Measurements from ENCODE around the gene NPLOC4.
"Not testable (repeated sequence)": the region's sequence is repeated elsewhere in the genome, so short reads cannot be mapped to it uniquely, and the experiment has no call there.

The NPLOC4 gene

GRCh38 chr17:81676906-81677305 is 40.0 kb upstream of the NPLOC4 start:
- Histone ChIP-seq H3K36me3 (ENCODE audit: control insufficient read depth, insufficient read depth, low read length) (peaks cover 22% of the 10 kb centered on the region), H3K27ac (ENCODE audit: insufficient read depth, low read length, poor library complexity, severe bottlenecking) (no peak overlapping the region), H3K4me1 (ENCODE audit: control insufficient read depth, insufficient read depth, low read length, poor library complexity, severe bottlenecking) (no peaks in the 10 kb centered on the region), H3K27me3 (replicated peaks; ENCODE audit: control insufficient read depth, insufficient read depth, low read length, poor library complexity, severe bottlenecking) (no peaks in the 10 kb centered on the region), H3K4me3 (ENCODE audit: insufficient read depth, low read depth, low read length, poor library complexity, severe bottlenecking) (no peak overlapping the region), H3K9me3 (ENCODE audit: control insufficient read depth, low read length) (no peaks in the 10 kb centered on the region)
- no peak for DNase-seq

GRCh38 chr17:81675515-81676221 is 38.8 kb upstream of the NPLOC4 start:
- not testable (repeated sequence) for H3K4me3 ChIP-seq (ENCODE audit: insufficient read depth, low read depth, low read length, poor library complexity, severe bottlenecking); H3K27me3 ChIP-seq (replicated peaks; ENCODE audit: control insufficient read depth, insufficient read depth, low read length, poor library complexity, severe bottlenecking); H3K4me1 ChIP-seq (ENCODE audit: control insufficient read depth, insufficient read depth, low read length, poor library complexity, severe bottlenecking); H3K27ac ChIP-seq (ENCODE audit: insufficient read depth, low read length, poor library complexity, severe bottlenecking); H3K9me3 ChIP-seq (ENCODE audit: control insufficient read depth, low read length)
- H3K36me3 ChIP-seq (ENCODE audit: control insufficient read depth, insufficient read depth, low read length), result peaks cover 34% of the 10 kb centered on the region
- DNase-seq, result peak in 1 of 3 donors; percentile 19

GRCh38 chr17:81673561-81674258 is 36.8 kb upstream of the NPLOC4 start:
- Histone ChIP-seq H3K9me3 (ENCODE audit: control insufficient read depth, low read length) (no peaks in the 10 kb centered on the region), H3K4me3 (ENCODE audit: insufficient read depth, low read depth, low read length, poor library complexity, severe bottlenecking) (no peak overlapping the region), H3K36me3 (ENCODE audit: control insufficient read depth, insufficient read depth, low read length) (peaks cover 45% of the 10 kb centered on the region), H3K27ac (ENCODE audit: insufficient read depth, low read length, poor library complexity, severe bottlenecking) (no peak overlapping the region), H3K4me1 (ENCODE audit: control insufficient read depth, insufficient read depth, low read length, poor library complexity, severe bottlenecking) (no peaks in the 10 kb centered on the region), H3K27me3 (replicated peaks; ENCODE audit: control insufficient read depth, insufficient read depth, low read length, poor library complexity, severe bottlenecking) (no peaks in the 10 kb centered on the region)
- DNase-seq, result no peak

GRCh38 chr17:81672954-81673353 is 36.0 kb upstream of the NPLOC4 start:
- Histone ChIP-seq H3K9me3 (ENCODE audit: control insufficient read depth, low read length) (no peaks in the 10 kb centered on the region), H3K27ac (ENCODE audit: insufficient read depth, low read length, poor library complexity, severe bottlenecking) (no peak overlapping the region), H3K4me1 (ENCODE audit: control insufficient read depth, insufficient read depth, low read length, poor library complexity, severe bottlenecking) (peaks cover 4% of the 10 kb centered on the region), H3K4me3 (ENCODE audit: insufficient read depth, low read depth, low read length, poor library complexity, severe bottlenecking) (no peak overlapping the region), H3K27me3 (replicated peaks; ENCODE audit: control insufficient read depth, insufficient read depth, low read length, poor library complexity, severe bottlenecking) (no peaks in the 10 kb centered on the region), H3K36me3 (ENCODE audit: control insufficient read depth, insufficient read depth, low read length) (peaks cover 45% of the 10 kb centered on the region)
- no peak for DNase-seq

- H3K9me3 ChIP-seq (ENCODE audit: control insufficient read depth, low read length), result no peaks in the 10 kb centered on the region
- no peak overlapping the region for H3K4me3 ChIP-seq (ENCODE audit: insufficient read depth, low read depth, low read length, poor library complexity, severe bottlenecking)
- DNase-seq, result no peak
- no peaks in the 10 kb centered on the region for H3K27me3 ChIP-seq (replicated peaks; ENCODE audit: control insufficient read depth, insufficient read depth, low read length, poor library complexity, severe bottlenecking)
- H3K27ac ChIP-seq (ENCODE audit: insufficient read depth, low read length, poor library complexity, severe bottlenecking), result no peak overlapping the region
- H3K4me1 ChIP-seq (ENCODE audit: control insufficient read depth, insufficient read depth, low read length, poor library complexity, severe bottlenecking), result peaks cover 8% of the 10 kb centered on the region
- H3K36me3 ChIP-seq (ENCODE audit: control insufficient read depth, insufficient read depth, low read length), result peaks cover 45% of the 10 kb centered on the region
Observed at GRCh38 chr17:81672504-81672903, 35.6 kb upstream of the NPLOC4 start.

GRCh38 chr17:81667754-81668153 is 30.8 kb upstream of the NPLOC4 start:
- no peak overlapping the region for H3K27ac ChIP-seq (ENCODE audit: insufficient read depth, low read length, poor library complexity, severe bottlenecking)

GRCh38 chr17:81666342-81667191 is 29.7 kb upstream of the NPLOC4 start, which contains the start of the genes CCDC137 and OXLD1:
Gene CCDC137 (plus strand): TSS chr17:81666737. CDS start chr17:81666767, 30 bp downstream.
Gene OXLD1 (minus strand): TSS chr17:81666605. CDS start chr17:81666577, 28 bp downstream.
- H3K4me1 ChIP-seq (ENCODE audit: control insufficient read depth, insufficient read depth, low read length, poor library complexity, severe bottlenecking), result peaks cover 38% of the 10 kb centered on the region
- no peaks in the 10 kb centered on the region for H3K9me3 ChIP-seq (ENCODE audit: control insufficient read depth, low read length)
- H3K36me3 ChIP-seq (ENCODE audit: control insufficient read depth, insufficient read depth, low read length), result peaks cover 22% of the 10 kb centered on the region
- no peaks in the 10 kb centered on the region for H3K27me3 ChIP-seq (replicated peaks; ENCODE audit: control insufficient read depth, insufficient read depth, low read length, poor library complexity, severe bottlenecking)
- H3K4me3 ChIP-seq (ENCODE audit: insufficient read depth, low read depth, low read length, poor library complexity, severe bottlenecking), result peak within 1 kb of the TSS; percentile 97
- peak within 1 kb of the TSS; percentile 90 for H3K27ac ChIP-seq (ENCODE audit: insufficient read depth, low read length, poor library complexity, severe bottlenecking)
- peak; percentile 84 to 89 (median 88) for DNase-seq

More at GRCh38 chr17:81667754-81668153, 30.8 kb upstream of the NPLOC4 start:
- H3K9me3 ChIP-seq (ENCODE audit: control insufficient read depth, low read length), result no peaks in the 10 kb centered on the region
- peaks cover 35% of the 10 kb centered on the region for H3K4me1 ChIP-seq (ENCODE audit: control insufficient read depth, insufficient read depth, low read length, poor library complexity, severe bottlenecking)
- no peaks in the 10 kb centered on the region for H3K27me3 ChIP-seq (replicated peaks; ENCODE audit: control insufficient read depth, insufficient read depth, low read length, poor library complexity, severe bottlenecking)
- H3K4me3 ChIP-seq (ENCODE audit: insufficient read depth, low read depth, low read length, poor library complexity, severe bottlenecking), result no peak overlapping the region
- H3K36me3 ChIP-seq (ENCODE audit: control insufficient read depth, insufficient read depth, low read length), result peaks cover 34% of the 10 kb centered on the region
- no peak for DNase-seq

- Histone ChIP-seq H3K36me3 (ENCODE audit: control insufficient read depth, insufficient read depth, low read length) (peaks cover 17% of the 10 kb centered on the region), H3K27me3 (replicated peaks; ENCODE audit: control insufficient read depth, insufficient read depth, low read length, poor library complexity, severe bottlenecking) (no peaks in the 10 kb centered on the region), H3K4me1 (ENCODE audit: control insufficient read depth, insufficient read depth, low read length, poor library complexity, severe bottlenecking) (peaks cover 38% of the 10 kb centered on the region), H3K27ac (ENCODE audit: insufficient read depth, low read length, poor library complexity, severe bottlenecking) (peak overlapping the region; percentile 90), H3K4me3 (ENCODE audit: insufficient read depth, low read depth, low read length, poor library complexity, severe bottlenecking) (peak overlapping the region; percentile 97), H3K9me3 (ENCODE audit: control insufficient read depth, low read length) (no peaks in the 10 kb centered on the region)
- DNase-seq, result no peak
Observed at GRCh38 chr17:81666092-81666341, 29.1 kb upstream of the NPLOC4 start.

GRCh38 chr17:81665205-81666091 is 28.5 kb upstream of the NPLOC4 start:
- no peaks in the 10 kb centered on the region for H3K9me3 ChIP-seq (ENCODE audit: control insufficient read depth, low read length)
- DNase-seq, result peak in 1 of 3 donors; percentile 7
- no peaks in the 10 kb centered on the region for H3K27me3 ChIP-seq (replicated peaks; ENCODE audit: control insufficient read depth, insufficient read depth, low read length, poor library complexity, severe bottlenecking)
- peak overlapping the region; percentile 97 for H3K4me3 ChIP-seq (ENCODE audit: insufficient read depth, low read depth, low read length, poor library complexity, severe bottlenecking)
- H3K27ac ChIP-seq (ENCODE audit: insufficient read depth, low read length, poor library complexity, severe bottlenecking), result peak overlapping the region; percentile 90
- peaks cover 38% of the 10 kb centered on the region for H3K4me1 ChIP-seq (ENCODE audit: control insufficient read depth, insufficient read depth, low read length, poor library complexity, severe bottlenecking)
- H3K36me3 ChIP-seq (ENCODE audit: control insufficient read depth, insufficient read depth, low read length), result peaks cover 12% of the 10 kb centered on the region

Data from effector memory CD4-positive, alpha-beta T cell (primary cell).